CD4-positive, CD25-positive, alpha-beta regulatory T cell (primary cell): ENCODE results near the gene NBPF8. TPM values are rescaled to one million over a fixed set of nuclear protein-coding genes. Genes with fewer than 3 reads are reported as not detected.
"Not testable (repeated sequence)": the region's sequence is repeated elsewhere in the genome, so short reads cannot be mapped to it uniquely, and the experiment has no call there.

ENCODE experiments used
- ATAC-seq, 2 donors: fragments of 150-1000 bp; cut with Tn5 transposase; one replicate each; pipeline ENCODE4 v1.10.0; 2021; ENCODE audit warnings: low read depth in 2 of 2, moderate number of reproducible peaks in 2 of 2, moderate library complexity in 1 of 2
- DNase-seq, 3 donors: peaks; one replicate each; pipeline versions ENCODE4 v3.0.0 to v3.0.0-alpha.2; 2012 to 2022; ENCODE audit warnings: mixed read lengths in 1 of 3
- H3K27ac ChIP-seq: one replicate; pipeline ENCODE4 v1.7.0; 2013; ENCODE audit warnings: mild to moderate bottlenecking, low read length; ENCODE audit not compliant: insufficient read depth, poor library complexity, severe bottlenecking
- H3K27me3 ChIP-seq: one replicate; pipeline ENCODE4 v1.7.0; 2013; ENCODE audit warnings: low read length; ENCODE audit not compliant: control insufficient read depth, insufficient read depth
- H3K36me3 ChIP-seq: one replicate; pipeline ENCODE4 v1.7.0; 2013; ENCODE audit warnings: mild to moderate bottlenecking, low read length, moderate library complexity; ENCODE audit not compliant: control insufficient read depth, insufficient read depth
- H3K4me1 ChIP-seq: 2 replicates; pipeline ENCODE4 v1.7.0; 2013; ENCODE audit warnings: mild to moderate bottlenecking, low read length; ENCODE audit not compliant: insufficient read depth, control insufficient read depth, poor library complexity, severe bottlenecking
- H3K4me3 ChIP-seq: one replicate; pipeline ENCODE4 v1.7.0; 2013; ENCODE audit warnings: low read depth, mild to moderate bottlenecking, low read length, moderate library complexity
- H3K9me3 ChIP-seq, 2 experiments: 1 replicate in 1 of 2; 2 replicates in 1 of 2; pipeline ENCODE4 v1.7.0; 2013; ENCODE audit warnings: low read length in 2 of 2, mild to moderate bottlenecking in 1 of 2, moderate library complexity in 1 of 2; ENCODE audit not compliant: control insufficient read depth in 2 of 2
- H3K27ac Mint-ChIP-seq, 3 donors: one replicate each; pipeline ENCODE4 v1.8.0; 2020 to 2022; ENCODE audit warnings: mild to moderate bottlenecking in 3 of 3, mixed read lengths in 3 of 3, moderate library complexity in 2 of 3
- H3K27me3 Mint-ChIP-seq: one replicate; pipeline ENCODE4 v1.8.0; 2022; ENCODE audit warnings: mild to moderate bottlenecking, mixed read lengths
- H3K36me3 Mint-ChIP-seq: one replicate; pipeline ENCODE4 v1.8.0; 2020; ENCODE audit warnings: mixed read lengths
- H3K4me1 Mint-ChIP-seq, 4 donors: one replicate each; pipeline ENCODE4 v1.8.0; 2020 to 2022; ENCODE audit warnings: mixed read lengths in 4 of 4, mild to moderate bottlenecking in 1 of 4
- H3K4me3 Mint-ChIP-seq, 4 donors: one replicate each; pipeline ENCODE4 v1.8.0; 2020 to 2022; ENCODE audit warnings: mild to moderate bottlenecking in 4 of 4, mixed read lengths in 4 of 4, moderate library complexity in 3 of 4
- H3K9me3 Mint-ChIP-seq, 7 donors: one replicate each; pipeline ENCODE4 v1.8.0; 2020 to 2022; ENCODE audit warnings: mixed read lengths in 7 of 7, mild to moderate bottlenecking in 3 of 7, moderate library complexity in 2 of 7
- polyA plus RNA-seq, 4 donors: library from polyadenylated mRNA; unstranded; fragments of 300-500 nt; fragmentation: Illumina TruSeq; gene quantifications; one replicate each; pipeline ENCODE4 v1.2.3, GENCODE V29; 2021
- total RNA-seq: library from RNA; stranded (reverse); gene quantifications from one replicate; pipeline ENCODE4 v1.2.3, GENCODE V29; 2022

NBPF8 gene
- total and polyA plus RNA-seq, 5 donors from 2014 or later = 0.60 to 44.1 (median 1.6) TPM

DNA sequence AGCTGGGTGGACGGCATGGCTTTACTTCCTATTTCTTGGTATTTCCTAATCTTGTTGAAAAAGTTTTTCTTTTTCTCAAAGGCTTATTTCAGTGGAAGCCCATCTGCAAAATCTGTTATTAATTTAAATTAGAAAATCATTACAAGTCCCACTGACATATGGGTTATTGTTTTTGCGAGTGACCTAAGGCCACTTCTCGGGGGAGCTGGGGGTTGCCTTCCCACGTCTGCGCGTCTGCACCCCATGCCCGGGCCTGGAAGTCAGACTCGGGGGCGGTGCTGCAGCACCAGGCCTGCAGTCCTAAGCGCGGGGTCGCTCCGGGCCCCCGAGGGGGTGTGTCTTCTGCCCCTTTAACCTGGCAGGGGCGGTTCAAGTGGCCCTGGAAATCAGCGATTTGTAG is 384 bp upstream of the NBPF8 start:
- H3K9me3 Mint-ChIP-seq, H3K4me1 ChIP-seq, H3K27me3 Mint-ChIP-seq, H3K4me1 Mint-ChIP-seq, H3K27ac ChIP-seq, H3K4me3 ChIP-seq, ATAC-seq, H3K4me3 Mint-ChIP-seq, DNase-seq, H3K9me3 ChIP-seq, H3K27me3 ChIP-seq, H3K36me3 ChIP-seq, H3K36me3 Mint-ChIP-seq, H3K27ac Mint-ChIP-seq: not testable (repeated sequence)

DNA sequence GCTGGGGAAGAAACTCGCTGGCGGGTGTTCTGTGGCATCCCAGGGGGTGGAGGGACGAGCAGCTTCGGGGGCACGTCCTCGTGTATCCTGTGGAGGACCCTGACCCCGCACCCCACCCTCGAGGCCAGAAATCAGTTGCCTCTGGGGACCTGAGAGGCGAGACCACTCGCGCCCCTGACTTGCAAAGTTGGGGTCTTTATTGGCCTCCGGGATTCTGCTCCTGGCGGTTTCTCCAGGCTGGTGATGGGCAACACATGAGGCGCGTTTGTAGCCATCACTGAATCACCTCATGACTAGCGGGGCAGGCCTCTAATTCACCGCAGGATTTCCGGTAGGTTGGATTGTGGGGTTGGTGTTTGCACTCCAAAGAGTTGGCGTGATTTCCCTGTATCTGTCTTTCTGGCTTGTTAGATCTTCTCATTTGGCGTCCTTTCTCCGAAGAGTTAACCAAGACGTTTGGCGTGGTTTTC is 692 bp downstream of the NBPF8 start:
- H3K36me3 ChIP-seq, H3K36me3 Mint-ChIP-seq, H3K9me3 ChIP-seq, H3K27me3 ChIP-seq, H3K9me3 Mint-ChIP-seq, H3K27me3 Mint-ChIP-seq, H3K4me1 ChIP-seq, H3K4me1 Mint-ChIP-seq: not testable (repeated sequence)
- DNase-seq (peak; percentile 8 to 68 (median 23)), ATAC-seq (peak; percentile 14 to 38)
- peak overlapping the region; percentile 86 for H3K4me3 ChIP-seq
- H3K27ac ChIP-seq = peak overlapping the region; percentile 47
- H3K27ac Mint-ChIP-seq = peak overlapping the region; percentile 72 to 93 (median 92)
- H3K4me3 Mint-ChIP-seq = peak overlapping the region; percentile 90 to 95 (median 93)

DNA sequence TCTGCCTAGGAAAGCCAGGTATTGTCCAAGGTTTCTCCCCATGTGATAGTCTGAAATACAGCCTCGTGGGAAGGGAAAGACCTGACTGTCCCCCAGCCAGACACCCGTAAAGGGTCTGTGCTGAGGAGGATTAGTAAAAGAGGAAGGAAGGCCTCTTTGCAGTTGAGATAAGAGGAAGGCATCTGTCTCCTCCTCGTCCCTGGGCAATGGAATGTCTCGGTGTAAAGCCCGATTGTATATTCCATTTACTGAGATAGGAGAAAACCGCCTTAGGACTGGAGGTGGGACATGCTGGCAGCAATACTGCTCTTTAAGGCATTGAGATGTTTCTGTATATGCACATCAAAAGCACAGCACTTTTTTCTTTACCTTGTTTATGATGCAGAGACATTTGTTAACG is 10.2 kb downstream of the NBPF8 start:
- H3K27ac ChIP-seq, H3K36me3 Mint-ChIP-seq, H3K27me3 Mint-ChIP-seq, H3K4me1 Mint-ChIP-seq, H3K4me3 ChIP-seq, H3K4me1 ChIP-seq, DNase-seq, H3K4me3 Mint-ChIP-seq, H3K27ac Mint-ChIP-seq, H3K9me3 Mint-ChIP-seq, H3K27me3 ChIP-seq, ATAC-seq, H3K36me3 ChIP-seq, H3K9me3 ChIP-seq: not testable (repeated sequence)

DNA sequence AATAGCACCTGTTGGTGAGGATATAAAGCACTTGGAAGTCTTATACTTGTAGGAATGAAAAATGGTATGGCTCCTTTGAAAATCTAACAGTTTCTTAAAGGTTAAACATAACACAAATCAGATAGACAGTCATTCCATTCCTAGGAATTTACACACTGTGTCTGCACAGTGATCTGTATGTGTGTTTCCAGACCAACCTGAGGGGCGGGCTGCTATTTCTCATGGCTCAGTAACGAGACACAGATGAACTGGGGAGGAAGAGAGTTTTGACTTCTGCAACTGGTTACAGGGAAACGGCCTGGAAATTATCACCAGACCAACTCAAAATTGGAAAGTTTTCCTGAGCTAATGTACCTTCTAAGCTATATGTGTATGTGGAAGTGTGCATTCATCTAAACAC is 16.8 kb downstream of the NBPF8 start:
- not testable (repeated sequence) for H3K9me3 Mint-ChIP-seq, H3K4me1 ChIP-seq, H3K4me3 ChIP-seq, DNase-seq, H3K36me3 ChIP-seq, ATAC-seq, H3K4me3 Mint-ChIP-seq, H3K27me3 ChIP-seq, H3K4me1 Mint-ChIP-seq, H3K36me3 Mint-ChIP-seq, H3K27ac ChIP-seq, H3K27ac Mint-ChIP-seq, H3K27me3 Mint-ChIP-seq, H3K9me3 ChIP-seq

DNA sequence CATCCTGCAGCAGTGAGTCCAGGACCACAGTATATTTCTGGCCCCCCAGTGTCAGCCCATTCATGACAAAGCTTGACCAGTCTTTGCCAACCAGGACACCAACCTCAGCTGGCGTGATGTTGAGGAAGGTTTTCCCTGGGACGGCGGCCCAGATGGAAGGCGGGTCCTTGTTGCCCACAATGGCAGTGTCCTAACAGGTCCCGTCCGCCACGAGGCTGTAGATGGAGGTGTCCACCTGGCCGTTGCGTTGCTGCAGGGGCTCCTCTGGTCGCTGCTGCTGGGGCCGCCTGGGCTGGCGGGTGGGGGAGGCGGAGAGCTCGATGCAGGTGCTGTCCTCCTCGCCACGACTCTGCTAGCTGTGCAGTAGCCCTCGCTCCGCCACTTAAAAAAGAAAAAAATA is 19.0 kb downstream of the NBPF8 start:
- not testable (repeated sequence) for H3K4me1 ChIP-seq, H3K36me3 Mint-ChIP-seq, H3K9me3 Mint-ChIP-seq

DNA sequence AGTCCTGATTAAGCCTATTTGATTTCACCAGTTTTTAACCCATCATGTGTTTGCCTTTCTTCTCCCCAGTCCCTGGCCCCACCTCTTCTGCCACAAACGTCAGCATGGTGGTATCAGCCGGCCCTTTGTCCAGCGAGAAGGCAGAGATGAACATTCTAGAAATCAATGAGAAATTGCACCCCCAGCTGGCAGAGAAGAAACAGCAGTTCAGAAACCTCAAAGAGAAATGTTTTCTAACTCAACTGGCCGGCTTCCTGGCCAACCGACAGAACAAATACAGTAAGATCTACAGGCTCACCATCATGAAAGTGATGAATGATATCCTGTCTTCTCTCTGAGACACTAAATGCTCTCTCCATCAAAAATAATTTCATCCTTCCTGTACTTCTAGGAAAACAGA is 34.3 kb downstream of the NBPF8 start:
- not testable (repeated sequence) for H3K4me1 Mint-ChIP-seq, H3K27ac ChIP-seq, H3K4me3 ChIP-seq, H3K9me3 ChIP-seq, H3K36me3 Mint-ChIP-seq, ATAC-seq, H3K27ac Mint-ChIP-seq, H3K4me3 Mint-ChIP-seq, H3K36me3 ChIP-seq, H3K4me1 ChIP-seq, H3K9me3 Mint-ChIP-seq, H3K27me3 ChIP-seq, H3K27me3 Mint-ChIP-seq
- peak in 1 of 3 donors; percentile 11 for DNase-seq

More for the DNA sequence above, 19.0 kb downstream of the NBPF8 start:
- not testable (repeated sequence) for ATAC-seq, H3K27ac ChIP-seq, H3K4me1 Mint-ChIP-seq, H3K27ac Mint-ChIP-seq, H3K36me3 ChIP-seq, H3K27me3 ChIP-seq, H3K4me3 ChIP-seq, H3K27me3 Mint-ChIP-seq, H3K4me3 Mint-ChIP-seq, H3K9me3 ChIP-seq, DNase-seq

Other genes starting within 250 kb of the NBPF8 start
- 24.9 TPM for gene SEC22B, start 238.5 kb upstream of the NBPF8 start, total RNA-seq
- 10 to 100 TPM; 16.4 to 20.6 (median 18.4) TPM for gene SEC22B, start 238.5 kb upstream of the NBPF8 start, polyA plus RNA-seq